ENCODE data around the gene GSPT2.
"Not testable (repeated sequence)": the region's sequence is repeated elsewhere in the genome, so short reads cannot be mapped to it uniquely, and the experiment has no call there.

GSPT2 gene

DNA sequence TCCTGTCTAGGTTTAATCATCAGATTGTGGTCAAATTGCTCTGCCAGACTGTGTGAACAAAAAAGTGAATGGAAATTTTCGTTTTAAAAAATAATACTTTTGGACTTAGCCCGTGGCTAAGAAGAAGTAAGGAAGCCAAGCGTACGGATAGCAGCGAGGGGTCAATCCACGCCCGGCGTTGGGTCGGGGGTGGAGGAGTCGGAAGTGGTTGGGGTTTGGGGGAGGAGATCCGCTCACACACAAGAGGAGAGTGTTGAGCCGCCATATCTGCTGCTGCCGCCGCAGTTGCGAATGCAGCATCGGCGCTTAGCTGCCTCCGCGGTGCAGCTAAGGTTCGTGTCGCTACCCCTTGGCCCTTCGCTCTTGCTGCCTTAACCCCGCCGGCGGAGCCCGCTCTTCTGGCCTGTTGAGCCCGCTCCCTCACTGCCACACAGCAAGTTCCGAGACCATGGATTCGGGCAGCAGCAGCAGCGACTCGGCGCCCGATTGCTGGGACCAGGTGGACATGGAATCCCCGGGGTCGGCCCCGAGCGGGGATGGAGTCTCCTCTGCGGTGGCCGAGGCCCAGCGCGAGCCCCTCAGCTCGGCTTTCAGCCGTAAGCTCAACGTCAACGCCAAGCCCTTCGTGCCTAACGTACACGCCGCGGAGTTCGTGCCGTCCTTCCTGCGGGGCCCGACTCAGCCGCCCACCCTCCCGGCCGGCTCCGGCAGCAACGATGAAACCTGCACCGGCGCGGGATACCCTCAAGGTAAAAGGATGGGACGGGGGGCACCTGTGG, at the start of gene GSPT2:
Gene GSPT2, plus strand, starts transcription at position 264 of the 779 bp plus-strand sequence. Its CDS starts 185 bp downstream, at position 449.
- peak; percentile 53 for DNase-seq (ENCODE audit: low spot score)

DNA sequence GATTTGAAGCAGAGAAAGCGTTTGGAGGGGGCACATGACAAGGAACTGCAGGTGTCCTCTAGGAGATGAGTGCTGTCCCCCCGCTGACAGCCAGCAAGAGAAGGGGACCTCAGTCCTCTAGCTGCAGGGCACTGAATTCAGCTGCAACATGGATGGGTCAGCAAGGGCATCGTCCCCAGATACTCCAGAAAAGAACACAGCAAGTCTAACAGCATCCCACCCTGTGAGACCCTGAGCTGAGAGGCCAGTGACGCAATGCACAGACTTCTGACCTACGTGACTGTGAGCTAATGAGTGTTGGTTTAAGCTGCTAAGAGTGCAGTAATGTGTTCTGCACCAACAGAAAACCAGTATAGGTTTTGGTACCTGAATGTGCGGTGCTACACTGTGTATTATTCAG, 49.0 kb upstream of the GSPT2 start:
- no peak for DNase-seq (ENCODE audit: low spot score)

DNA sequence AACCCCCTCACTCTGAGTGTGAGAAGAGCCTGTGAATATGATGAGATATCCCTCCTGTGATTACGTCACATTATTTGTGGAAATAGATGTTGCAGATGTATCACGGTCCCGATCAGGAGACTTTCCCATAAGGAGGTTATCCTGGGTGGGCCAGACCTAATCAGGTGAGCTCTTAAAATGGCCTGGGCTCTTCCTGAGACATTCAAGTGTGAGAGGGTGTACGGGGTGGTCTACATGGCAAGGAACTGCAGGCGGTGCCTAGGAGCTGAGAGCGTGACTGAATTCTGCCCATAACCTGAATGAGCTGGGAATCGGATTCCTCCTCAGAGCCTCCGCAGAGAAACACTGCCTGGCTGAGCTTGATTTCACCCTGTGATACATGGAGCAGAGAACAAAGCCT, 45.8 kb upstream of the GSPT2 start:
- DNase-seq (ENCODE audit: low spot score), result no peak

DNA sequence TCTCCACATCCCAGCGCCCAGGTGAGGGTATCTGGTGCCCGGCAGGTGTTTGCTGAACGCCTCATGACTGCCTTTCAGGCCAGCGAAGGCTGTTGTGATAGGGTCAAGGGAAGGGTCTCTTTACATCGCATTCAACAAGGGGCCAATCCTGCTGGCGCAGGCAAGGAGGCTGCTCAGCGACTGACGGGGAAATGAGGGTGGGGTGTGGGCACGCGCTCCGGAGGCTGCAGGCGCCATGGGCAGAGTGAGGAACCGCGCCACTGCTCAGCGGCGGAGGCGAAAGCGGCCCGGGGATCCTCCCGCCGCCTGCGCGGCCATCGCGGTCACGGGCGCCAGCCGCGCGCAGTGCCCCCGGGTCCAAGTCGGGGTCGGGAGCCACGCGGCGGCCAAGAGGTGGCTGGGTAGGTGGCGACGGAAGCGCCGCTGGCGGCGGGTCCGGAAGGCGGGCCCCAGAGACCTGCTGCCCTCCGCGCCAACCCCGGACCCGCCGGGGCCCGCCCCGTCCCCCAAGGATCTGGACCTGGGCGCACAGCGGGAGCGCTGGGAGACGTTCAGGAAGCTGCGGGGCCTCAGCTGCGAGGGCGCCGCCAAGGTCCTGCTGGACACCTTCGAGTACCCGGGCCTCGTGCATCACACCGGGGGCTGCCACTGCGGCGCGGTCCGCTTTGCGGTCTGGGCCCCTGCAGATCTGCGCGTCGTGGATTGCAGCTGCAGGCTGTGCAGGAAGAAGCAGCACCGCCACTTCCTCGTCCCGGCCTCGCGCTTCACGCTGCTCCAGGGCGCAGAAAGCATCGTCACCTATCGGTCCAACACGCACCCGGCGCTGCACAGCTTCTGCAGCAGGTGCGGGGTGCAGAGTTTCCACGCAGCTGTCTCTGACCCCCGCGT, 32.7 kb upstream of the GSPT2 start, which contains the start of gene CENPVL1:
Gene CENPVL1, plus strand, starts transcription at position 236 of the 888 bp plus-strand sequence. Its CDS starts 0 bp downstream, at position 236.
- not testable (repeated sequence) for DNase-seq (ENCODE audit: low spot score)

DNA sequence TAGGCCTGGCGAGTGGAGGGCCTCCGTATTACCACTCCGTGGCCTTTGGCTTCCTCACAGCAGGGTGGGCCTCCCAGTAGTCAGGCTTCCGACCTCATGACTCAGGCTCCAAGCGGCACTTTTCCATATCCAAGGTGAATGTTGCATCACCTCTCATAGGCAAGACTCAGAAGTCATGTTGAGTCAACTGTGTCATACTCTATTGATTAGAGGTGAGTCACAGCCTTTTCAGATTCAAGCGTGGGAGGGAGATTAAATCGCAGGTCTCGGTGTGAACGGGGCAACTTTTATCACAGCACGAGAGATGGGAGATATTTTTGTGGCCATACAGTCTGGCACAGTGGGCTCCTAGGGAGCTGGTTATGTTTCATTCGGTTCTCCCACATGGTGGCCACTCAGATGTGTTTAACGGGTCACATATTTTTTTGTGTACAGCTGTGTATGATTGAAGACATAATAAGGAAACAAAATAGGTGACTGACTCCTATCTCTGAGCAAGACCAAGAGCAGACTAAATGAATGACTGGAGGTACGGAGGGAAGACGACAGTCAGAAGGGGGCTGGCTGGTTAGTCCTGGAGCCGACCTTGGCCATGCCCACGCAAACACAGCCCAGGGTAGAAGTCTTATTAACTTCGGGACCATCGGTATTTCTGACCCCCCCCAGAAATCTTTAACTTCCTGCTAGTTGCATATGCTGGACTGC, 30.1 kb upstream of the GSPT2 start:
- not testable (repeated sequence) for DNase-seq (ENCODE audit: low spot score)

DNA sequence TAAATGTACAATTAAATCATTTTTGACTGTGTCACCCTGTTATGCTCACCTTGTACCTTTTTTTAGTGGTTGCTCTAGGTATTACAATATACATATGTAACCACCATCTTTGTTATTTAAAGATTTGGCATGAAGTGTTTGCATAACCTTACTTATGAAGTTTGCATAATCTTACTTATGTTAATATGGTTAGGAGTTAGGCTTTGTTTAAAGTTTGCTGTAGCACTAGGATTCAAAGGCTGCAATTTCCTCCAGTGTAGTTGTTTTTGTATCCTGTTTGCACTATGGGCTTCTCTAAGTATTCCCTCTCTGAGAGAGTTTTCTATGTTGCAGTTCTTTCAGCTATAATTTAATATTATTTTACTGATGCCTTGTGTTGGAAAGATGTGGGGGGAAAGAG, 15.0 kb upstream of the GSPT2 start:
- DNase-seq (ENCODE audit: low spot score), result no peak

DNA sequence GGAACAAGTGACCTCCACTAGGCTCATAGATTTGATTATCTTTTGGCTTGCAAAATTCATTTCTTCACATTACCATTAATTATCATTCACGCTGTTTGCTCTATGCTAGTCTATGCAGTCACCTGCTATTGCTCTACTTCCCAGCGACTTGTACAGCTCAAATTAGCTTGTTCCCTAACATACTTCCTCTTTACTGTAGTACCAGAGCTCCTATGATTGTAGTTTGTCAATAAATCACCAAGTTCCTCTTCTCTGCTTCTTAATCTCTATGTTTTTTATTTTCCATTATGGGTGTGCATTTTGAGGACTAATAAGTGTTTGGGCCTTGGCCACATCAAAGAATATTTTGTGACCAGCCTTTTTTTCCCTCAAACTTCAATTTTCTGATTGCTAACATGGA, 6.2 kb upstream of the GSPT2 start:
- DNase-seq (ENCODE audit: low spot score), result no peak

DNA sequence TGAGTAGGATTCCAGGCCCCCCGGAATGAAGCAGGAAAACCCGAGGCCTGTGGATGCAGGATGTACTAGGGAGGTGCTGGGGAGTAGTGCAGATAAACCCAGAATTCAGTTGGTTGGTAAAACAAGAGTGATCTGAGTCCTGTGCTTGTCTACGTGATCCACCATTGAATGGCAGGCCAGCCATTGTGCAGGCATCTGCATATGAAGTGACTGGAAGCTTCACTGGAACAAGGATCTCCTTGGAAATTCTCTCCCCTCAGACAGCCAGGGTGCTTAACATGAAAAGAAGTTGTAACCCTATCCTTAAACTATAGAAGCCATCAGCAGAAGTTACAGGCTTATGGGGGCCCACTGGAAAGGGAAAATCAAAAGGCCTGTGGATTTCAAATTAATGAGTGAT, 656 bp upstream of the GSPT2 start:
- DNase-seq (ENCODE audit: low spot score), result no peak

DNA sequence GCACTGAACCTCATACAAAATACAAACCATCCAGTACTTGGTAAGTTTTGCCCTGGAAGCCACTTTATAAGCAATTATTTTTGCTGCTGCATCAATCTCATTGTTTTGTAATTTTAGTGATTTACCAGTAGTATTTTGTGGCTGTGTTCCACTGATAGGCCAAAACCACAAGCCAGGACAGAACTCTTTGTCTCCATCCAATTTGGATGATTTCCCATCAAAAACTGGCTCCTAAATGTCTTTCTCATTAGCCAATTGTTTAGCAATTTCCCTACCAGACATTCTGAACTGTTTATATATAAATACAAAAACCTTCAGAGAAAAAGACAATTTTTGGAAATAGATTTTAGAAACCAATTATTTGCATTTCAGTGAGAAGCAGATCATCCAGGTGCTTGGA, 4.4 kb downstream of the GSPT2 start:
- no peak for DNase-seq (ENCODE audit: low spot score)

DNA sequence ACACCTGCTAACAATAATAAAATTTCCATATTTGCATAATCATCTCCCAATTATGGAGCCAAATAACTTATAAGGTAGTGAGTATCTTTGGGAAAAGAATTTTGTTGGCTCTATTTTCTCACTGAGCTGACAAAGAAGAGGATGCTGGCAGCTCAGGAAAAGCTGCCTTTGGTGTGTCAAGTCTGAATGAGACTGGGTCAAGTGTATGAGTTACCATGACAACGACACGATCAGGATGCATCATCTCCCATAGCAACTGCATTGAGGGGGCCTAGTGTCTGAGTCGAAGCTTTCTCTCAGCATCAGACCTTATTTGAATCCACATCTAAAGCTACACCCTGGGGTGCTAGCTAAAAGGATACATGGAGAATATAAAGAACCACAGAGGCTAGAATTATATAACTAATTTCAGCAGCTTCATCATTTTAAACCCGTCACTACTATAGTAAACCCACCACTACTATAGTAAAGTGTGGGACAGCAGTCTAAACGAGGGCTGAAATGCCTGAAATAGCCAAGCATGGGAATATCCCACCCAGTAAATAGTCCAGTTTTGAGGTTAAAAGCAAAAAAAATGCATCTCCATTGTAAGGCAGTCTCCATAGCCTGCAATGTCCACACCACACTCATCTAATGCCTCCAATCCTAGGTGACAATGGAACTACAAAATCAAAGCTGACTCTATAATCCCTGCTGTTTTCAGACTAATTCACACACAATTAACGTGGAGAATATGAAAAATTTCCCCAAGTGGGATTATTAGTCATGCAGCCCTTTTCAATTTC, 16.0 kb downstream of the GSPT2 start:
- no peak for DNase-seq (ENCODE audit: low spot score)

DNA sequence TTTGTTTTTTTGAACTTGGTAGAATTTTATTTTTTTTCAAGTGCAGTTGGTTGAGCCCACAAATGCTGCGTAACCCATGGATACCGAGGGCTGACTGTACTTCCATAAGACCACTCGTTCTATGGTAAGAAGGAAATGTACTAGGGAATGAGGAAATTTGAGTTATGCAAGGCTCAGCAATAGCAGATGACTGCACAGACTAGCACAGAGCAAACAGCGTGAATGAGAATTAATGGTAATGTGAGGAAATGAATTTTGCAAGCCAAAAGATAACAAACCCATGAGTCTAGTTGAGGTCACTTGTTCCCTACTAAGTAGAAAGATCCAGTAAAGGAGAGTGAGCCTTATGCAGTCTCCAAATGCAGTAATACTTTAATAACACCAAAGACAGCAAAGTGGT, 17.4 kb downstream of the GSPT2 start:
- no peak for DNase-seq (ENCODE audit: low spot score)

DNA sequence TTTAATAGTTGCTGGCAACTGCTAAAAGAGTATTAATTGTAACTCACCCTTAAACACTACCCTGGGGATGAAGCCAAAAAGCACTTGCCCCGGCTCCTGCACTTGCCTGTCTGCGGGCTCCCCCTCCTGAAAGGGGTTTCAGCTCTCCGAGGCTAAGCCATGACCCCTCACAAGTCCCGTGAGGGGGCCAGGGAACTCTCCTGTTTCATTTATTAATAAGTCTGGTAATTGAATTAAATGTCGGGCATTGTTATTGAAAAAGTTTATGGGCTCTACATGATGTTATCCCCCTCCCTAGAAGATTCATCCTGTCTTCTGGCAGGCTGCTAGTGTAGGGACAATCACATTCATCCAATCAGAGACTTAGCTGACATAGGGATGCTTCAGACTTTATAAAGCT, 23.3 kb downstream of the GSPT2 start:
- DNase-seq (ENCODE audit: low spot score), result no peak

DNA sequence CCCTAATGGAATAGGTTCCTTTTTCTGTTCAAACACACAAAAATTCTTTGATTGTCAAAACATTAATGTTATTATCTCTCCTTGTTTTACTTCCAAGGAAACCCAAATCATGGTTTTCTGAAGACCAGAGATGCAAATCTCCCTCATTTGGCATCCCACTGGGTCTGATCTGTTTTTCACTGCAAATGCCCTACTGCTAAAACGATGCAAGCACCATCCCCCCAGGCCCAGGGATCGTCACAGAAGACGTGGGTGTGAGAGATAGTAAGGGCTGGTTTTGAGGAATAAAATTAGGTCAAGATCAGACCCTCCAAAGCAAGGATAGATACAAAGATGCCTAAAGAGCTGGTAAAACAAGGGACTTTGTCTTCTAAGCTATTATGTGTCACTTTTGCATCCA, 33.6 kb downstream of the GSPT2 start:
- no peak for DNase-seq (ENCODE audit: low spot score)

DNA sequence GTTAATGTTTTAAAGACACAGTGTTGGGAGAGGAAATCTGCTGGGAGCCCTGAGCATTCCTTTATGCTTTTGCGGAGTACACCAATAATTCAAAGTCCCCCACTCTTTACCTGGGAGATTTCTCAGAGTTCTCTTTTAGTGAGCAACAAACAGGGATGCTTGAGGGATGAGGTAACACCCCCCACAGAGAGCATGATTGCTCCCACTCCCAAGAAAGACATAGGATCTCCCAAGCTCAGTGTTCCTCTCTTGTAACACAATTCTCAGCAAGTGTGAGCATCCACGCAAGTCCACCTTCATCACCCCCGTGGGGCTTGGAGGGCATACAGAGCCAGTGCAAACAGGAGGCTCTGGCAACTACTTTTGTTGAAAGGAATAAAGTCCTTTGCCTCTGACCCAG, 36.1 kb downstream of the GSPT2 start:
- DNase-seq (ENCODE audit: low spot score), result no peak

DNA sequence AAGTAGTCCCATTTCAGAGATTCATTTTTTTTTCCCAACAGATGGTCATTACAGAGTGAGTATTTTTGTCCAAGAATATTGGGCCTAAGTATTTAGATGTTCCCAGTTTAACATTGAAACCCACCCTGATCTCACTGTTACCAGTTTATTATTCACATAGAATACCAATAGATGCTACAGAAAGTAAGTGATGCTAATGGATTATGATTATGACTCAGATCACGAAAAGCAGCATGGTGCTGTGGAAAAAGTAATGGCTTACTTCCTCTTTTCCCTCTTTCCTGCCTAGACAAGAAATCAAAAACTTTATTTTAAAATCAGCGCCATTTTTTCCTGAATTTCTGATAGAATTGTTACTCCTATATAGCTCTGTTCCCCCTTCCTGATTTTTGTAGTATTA, 51.9 kb downstream of the GSPT2 start:
- DNase-seq (ENCODE audit: low spot score), result no peak

Measured in CD4-positive, alpha-beta T cell treated with Interleukin-6 at 100 ng/mL for 8 hours (primary cell).